ENCODE data around the gene ARMC5.

The ARMC5 gene

GRCh38 chr16:31507617-31507928 is 48.3 kb downstream of the ARMC5 start:
- no peak for TF ChIP-seq ISL1 (CRISPR knock-in tag; IDR thresholded peaks at IDR 0.05)
- TF ChIP-seq ZNF8 (CRISPR knock-in tag; IDR thresholded peaks at IDR 0.05) = no peak
- no peak for TF ChIP-seq TOX (CRISPR knock-in tag; IDR thresholded peaks at IDR 0.05; ENCODE audit: borderline replicate concordance)
- no peak for TF ChIP-seq ZC3H10 (CRISPR knock-in tag; IDR thresholded peaks at IDR 0.05)
- TF ChIP-seq ESRRG (CRISPR knock-in tag; IDR thresholded peaks at IDR 0.05) = no peak
- TF ChIP-seq RARB (CRISPR knock-in tag; IDR thresholded peaks at IDR 0.05) = no peak
- TF ChIP-seq TCF4 (CRISPR knock-in tag; IDR thresholded peaks at IDR 0.05; ENCODE audit: borderline replicate concordance) = no peak
- TF ChIP-seq ZFP30 (CRISPR knock-in tag; IDR thresholded peaks at IDR 0.05) = no peak
- TF ChIP-seq ZNF565 (CRISPR knock-in tag; conservative IDR thresholded peaks at IDR 0.05; ENCODE audit: low read depth) = no peak
- TF ChIP-seq OSR1 (CRISPR knock-in tag; IDR thresholded peaks at IDR 0.05) = no peak
- no peak for TF ChIP-seq CSRNP3 (CRISPR knock-in tag; IDR thresholded peaks at IDR 0.05)
- TF ChIP-seq SNAI2 (CRISPR knock-in tag; IDR thresholded peaks at IDR 0.05) = no peak
- TF ChIP-seq CSDC2 (CRISPR knock-in tag; IDR thresholded peaks at IDR 0.05) = no peak
- TF ChIP-seq ARNTL (CRISPR knock-in tag; IDR thresholded peaks at IDR 0.05; ENCODE audit: borderline replicate concordance, low read depth) = no peak
- no peak for TF ChIP-seq CREB5 (CRISPR knock-in tag; IDR thresholded peaks at IDR 0.05; ENCODE audit: low read depth)
- no peak for TF ChIP-seq BACH2 (CRISPR knock-in tag; IDR thresholded peaks at IDR 0.05; ENCODE audit: borderline replicate concordance)
- TF ChIP-seq ZNF70 (CRISPR knock-in tag; IDR thresholded peaks at IDR 0.05) = no peak
- TF ChIP-seq PPARA (CRISPR knock-in tag; IDR thresholded peaks at IDR 0.05; ENCODE audit: borderline replicate concordance) = no peak
- no peak for TF ChIP-seq PATZ1 (CRISPR knock-in tag; IDR thresholded peaks at IDR 0.05; ENCODE audit: borderline replicate concordance)
- no peak; the same call in 2 of the 3 replicates for ATAC-seq

DNA sequence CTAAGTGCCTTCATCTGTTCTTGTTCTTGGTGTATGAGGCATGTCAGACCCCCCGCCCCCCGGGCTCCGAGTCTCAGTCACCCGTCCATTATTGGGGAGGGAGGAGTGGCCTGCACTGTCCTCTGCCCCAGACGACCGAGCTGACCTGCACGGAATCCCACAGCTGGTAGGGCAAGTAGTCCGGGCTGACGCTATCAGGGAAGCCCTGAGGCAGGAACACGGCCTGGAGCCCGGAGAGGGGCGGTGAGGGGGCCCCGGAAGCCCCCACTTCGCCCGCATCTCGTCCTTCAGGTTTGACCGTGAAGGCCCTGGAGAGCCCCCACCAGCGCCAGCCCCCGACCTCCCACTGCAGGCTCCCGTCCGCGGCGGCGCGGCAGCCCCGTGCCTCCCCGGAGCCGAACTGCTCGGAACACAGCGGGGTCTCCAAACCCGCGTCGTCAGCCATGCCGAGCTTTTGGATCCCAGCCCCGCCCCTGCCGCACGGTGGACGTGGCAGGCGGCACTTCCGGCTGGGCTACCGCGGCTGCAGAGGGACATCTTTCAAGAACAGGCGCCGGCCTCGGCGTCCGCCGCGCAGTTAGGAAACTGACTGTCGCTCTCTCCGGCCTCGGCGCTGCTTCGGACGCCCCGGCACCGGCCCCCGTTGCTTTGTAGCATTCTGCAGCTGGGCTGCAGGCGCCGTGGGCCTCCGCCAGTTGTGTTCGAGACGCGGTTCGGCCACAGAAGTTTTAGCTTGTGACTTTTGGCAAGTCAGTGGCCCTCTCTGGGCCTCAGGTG is 48.8 kb downstream of the ARMC5 start, which contains the start of gene RUSF1:
Gene RUSF1 (minus strand): TSS at position 463 of the 777 bp plus-strand sequence. CDS start 18 bp downstream, at position 445.
- ATAC-seq = peak; percentile 94
- TF ChIP-seq TOX (CRISPR knock-in tag; IDR thresholded peaks at IDR 0.05; ENCODE audit: borderline replicate concordance) (no peak), ZFP3 (CRISPR knock-in tag; IDR thresholded peaks at IDR 0.05) (no peak), CSDC2 (CRISPR knock-in tag; IDR thresholded peaks at IDR 0.05) (0 out of 2 replicates have a peak, but pooled peaks have one; percentile 59), ESRRG (CRISPR knock-in tag; IDR thresholded peaks at IDR 0.05) (no peak), TCF4 (CRISPR knock-in tag; IDR thresholded peaks at IDR 0.05; ENCODE audit: borderline replicate concordance) (no peak), RARB (CRISPR knock-in tag; IDR thresholded peaks at IDR 0.05) (no peak), TSHZ2 (CRISPR knock-in tag; IDR thresholded peaks at IDR 0.05) (no peak), PATZ1 (CRISPR knock-in tag; IDR thresholded peaks at IDR 0.05; ENCODE audit: borderline replicate concordance) (peak; percentile 64; the same call in 1 of the 2 replicates), CSRNP3 (CRISPR knock-in tag; IDR thresholded peaks at IDR 0.05) (no peak)
